WTC11 (cell line): ENCODE data around the gene SPTLC3.

ENCODE experiments used
- TEAD1 ChIP-seq: sonication (generic); formaldehyde crosslinking; IDR thresholded peaks from 2 replicates; pipeline ENCODE4 v1.8.0; 2022; ENCODE audit warnings: mild to moderate bottlenecking, missing genetic modification reagents
- TF ChIP-seq, protein P1 (sequence below): sonication (generic); formaldehyde crosslinking; IDR thresholded peaks from 2 replicates; pipeline ENCODE4 v1.8.0; 2023; ENCODE audit warnings: mild to moderate bottlenecking, missing genetic modification reagents
- TF ChIP-seq, protein P2 (sequence below): fragments of 200-600 bp; IDR thresholded peaks from 2 replicates; pipeline ENCODE4 v1.8.0; 2022; ENCODE audit warnings: antibody characterized with exemption

DNA sequence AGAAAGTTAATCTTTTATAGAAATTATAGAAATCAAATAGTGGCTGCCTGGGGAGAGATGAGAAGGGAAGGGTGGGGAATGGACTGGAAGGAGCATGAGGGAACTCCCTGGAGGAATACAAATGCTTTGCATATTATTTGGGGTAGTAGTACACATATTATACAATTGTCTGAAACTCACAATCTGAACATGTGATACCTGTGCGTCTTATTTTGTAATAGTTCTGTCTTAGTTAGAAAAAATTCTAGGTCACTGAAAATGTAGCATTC is 30.7 kb upstream of the SPTLC3 start:
- TF ChIP-seq, protein P1, sequence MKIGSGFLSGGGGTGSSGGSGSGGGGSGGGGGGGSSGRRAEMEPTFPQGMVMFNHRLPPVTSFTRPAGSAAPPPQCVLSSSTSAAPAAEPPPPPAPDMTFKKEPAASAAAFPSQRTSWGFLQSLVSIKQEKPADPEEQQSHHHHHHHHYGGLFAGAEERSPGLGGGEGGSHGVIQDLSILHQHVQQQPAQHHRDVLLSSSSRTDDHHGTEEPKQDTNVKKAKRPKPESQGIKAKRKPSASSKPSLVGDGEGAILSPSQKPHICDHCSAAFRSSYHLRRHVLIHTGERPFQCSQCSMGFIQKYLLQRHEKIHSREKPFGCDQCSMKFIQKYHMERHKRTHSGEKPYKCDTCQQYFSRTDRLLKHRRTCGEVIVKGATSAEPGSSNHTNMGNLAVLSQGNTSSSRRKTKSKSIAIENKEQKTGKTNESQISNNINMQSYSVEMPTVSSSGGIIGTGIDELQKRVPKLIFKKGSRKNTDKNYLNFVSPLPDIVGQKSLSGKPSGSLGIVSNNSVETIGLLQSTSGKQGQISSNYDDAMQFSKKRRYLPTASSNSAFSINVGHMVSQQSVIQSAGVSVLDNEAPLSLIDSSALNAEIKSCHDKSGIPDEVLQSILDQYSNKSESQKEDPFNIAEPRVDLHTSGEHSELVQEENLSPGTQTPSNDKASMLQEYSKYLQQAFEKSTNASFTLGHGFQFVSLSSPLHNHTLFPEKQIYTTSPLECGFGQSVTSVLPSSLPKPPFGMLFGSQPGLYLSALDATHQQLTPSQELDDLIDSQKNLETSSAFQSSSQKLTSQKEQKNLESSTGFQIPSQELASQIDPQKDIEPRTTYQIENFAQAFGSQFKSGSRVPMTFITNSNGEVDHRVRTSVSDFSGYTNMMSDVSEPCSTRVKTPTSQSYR (CRISPR knock-in tag), result no peak
- TF ChIP-seq, protein P2, sequence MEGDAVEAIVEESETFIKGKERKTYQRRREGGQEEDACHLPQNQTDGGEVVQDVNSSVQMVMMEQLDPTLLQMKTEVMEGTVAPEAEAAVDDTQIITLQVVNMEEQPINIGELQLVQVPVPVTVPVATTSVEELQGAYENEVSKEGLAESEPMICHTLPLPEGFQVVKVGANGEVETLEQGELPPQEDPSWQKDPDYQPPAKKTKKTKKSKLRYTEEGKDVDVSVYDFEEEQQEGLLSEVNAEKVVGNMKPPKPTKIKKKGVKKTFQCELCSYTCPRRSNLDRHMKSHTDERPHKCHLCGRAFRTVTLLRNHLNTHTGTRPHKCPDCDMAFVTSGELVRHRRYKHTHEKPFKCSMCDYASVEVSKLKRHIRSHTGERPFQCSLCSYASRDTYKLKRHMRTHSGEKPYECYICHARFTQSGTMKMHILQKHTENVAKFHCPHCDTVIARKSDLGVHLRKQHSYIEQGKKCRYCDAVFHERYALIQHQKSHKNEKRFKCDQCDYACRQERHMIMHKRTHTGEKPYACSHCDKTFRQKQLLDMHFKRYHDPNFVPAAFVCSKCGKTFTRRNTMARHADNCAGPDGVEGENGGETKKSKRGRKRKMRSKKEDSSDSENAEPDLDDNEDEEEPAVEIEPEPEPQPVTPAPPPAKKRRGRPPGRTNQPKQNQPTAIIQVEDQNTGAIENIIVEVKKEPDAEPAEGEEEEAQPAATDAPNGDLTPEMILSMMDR, result no peak
- no peak for TF ChIP-seq TEAD1 (CRISPR knock-in tag)
